ENCODE results near the gene TFAP2C.
A peak's percentile ranks its signal among the peaks of the same experiment; 100 is the strongest.

- TF ChIP-seq CTCF (IDR thresholded peaks at IDR 0.05 in 2 of 3, conservative IDR thresholded peaks at IDR 0.05 in 1 of 3; ENCODE audit: borderline replicate concordance in 1 of 3, insufficient read depth in 1 of 3, low read depth in 2 of 3, low read length in 2 of 3) (peak in 1 of 3 experiments; percentile 20; a peak in 1 of 6 replicates), CEBPB (IDR thresholded peaks at IDR 0.05; ENCODE audit: low read depth) (no peak), POLR2AphosphoS5 (IDR thresholded peaks at IDR 0.05; ENCODE audit: low read depth, low read length) (no peak), POLR2A (IDR thresholded peaks at IDR 0.05; ENCODE audit: borderline replicate concordance, extremely low read depth, insufficient read depth, insufficient read length) (no peak), REST (IDR thresholded peaks at IDR 0.05; ENCODE audit: low read depth) (no peak), CBX3 (IDR thresholded peaks at IDR 0.05; ENCODE audit: low read depth) (no peak), SP1 (IDR thresholded peaks at IDR 0.05; ENCODE audit: low read depth) (no peak), JUND (IDR thresholded peaks at IDR 0.05) (no peak), ATF3 (IDR thresholded peaks at IDR 0.05) (no peak), MAX (IDR thresholded peaks at IDR 0.05) (no peak), TCF7L2 (IDR thresholded peaks at IDR 0.05; ENCODE audit: borderline replicate concordance, extremely low read depth, insufficient read depth, insufficient read length) (no peak), EZH2 (IDR thresholded peaks at IDR 0.05) (no peak)
Measured at GRCh38 chr20:56589633-56590032, 39.5 kb upstream of the TFAP2C start.
